HepG2 (cell line): ENCODE results near the gene CCDC201. TPM values are rescaled to one million over a fixed set of nuclear protein-coding genes. Genes with fewer than 3 reads are reported as not detected.

Experiments
- ATAC-seq: fragments of 200-7000 bp; cut with Tn5 transposase; 3 replicates; pipeline ENCODE4 v1.9.1; 2020; ENCODE audit warnings: mild to moderate bottlenecking, moderate library complexity
- BruUV-seq: library from RNA; stranded (reverse); fragments of 400-500 nt; replicated peaks from 2 replicates; lab custom pipeline; 2021; lab: Mats Ljungman, UMichigan
- CTCF ChIA-PET: fragments of 300-600 bp; formaldehyde crosslinking; extraction: SDS; loops from one replicate; lab custom pipeline; 2021; ENCODE audit warnings: low total read pairs, inconsistent platforms, low intra/inter-chr PET ratio; lab: Yijun Ruan, JAX
- POLR2A ChIA-PET: fragments of 350-600 bp; sonication (Branson Sonifier 250); formaldehyde crosslinking; loops from one replicate; lab custom pipeline; 2020; ENCODE audit warnings: antibody characterized with exemption, inconsistent platforms; lab: Yijun Ruan, JAX
- DNase-seq: peaks from one replicate; pipeline ENCODE4 v3.0.0-alpha.2; 2015; ENCODE audit warnings: low spot score
- FAIRE-seq: peaks from 3 replicates; lab custom pipeline; 2011; peaks lifted over from hg19 to GRCh38; lab: Jason Lieb, UNC
- H2AFZ ChIP-seq: one replicate; pipeline ENCODE4 v1.6.1; 2011; ENCODE audit warnings: low read length, inconsistent platforms
- H3K27ac ChIP-seq: fragments of 300-600 bp; 3 replicates; pipeline ENCODE4 v1.8.0; 2011; ENCODE audit warnings: mixed run types, mild to moderate bottlenecking, mixed read lengths, low read length, inconsistent platforms; ENCODE audit not compliant: insufficient read depth; ENCODE audit errors: extremely low read length
- H3K27me3 ChIP-seq, 2 experiments: fragments of 200-600 bp in 1 of 2; 2 replicates in 1 of 2; 3 replicates in 1 of 2; pipeline versions ENCODE4 v1.6.0 to v1.8.0; 2011; ENCODE audit warnings: low read length in 2 of 2, mild to moderate bottlenecking in 2 of 2, moderate library complexity in 2 of 2, inconsistent platforms in 1 of 2; ENCODE audit not compliant: insufficient read depth in 2 of 2, control insufficient read depth in 1 of 2
- H3K36me3 ChIP-seq, 2 experiments: fragments of 200-600 bp in 1 of 2; replicated peaks in 1 of 2; 2 replicates in 1 of 2; 3 replicates in 1 of 2; pipeline versions ENCODE4 v1.5.1 to v1.8.0; 2011; ENCODE audit warnings: low read length in 2 of 2, inconsistent platforms in 1 of 2; ENCODE audit not compliant: insufficient read depth in 2 of 2, control insufficient read depth in 1 of 2
- H3K4me1 ChIP-seq: 2 replicates; pipeline ENCODE4 v1.5.1; 2012; ENCODE audit warnings: low read length, inconsistent platforms; ENCODE audit not compliant: insufficient read depth
- H3K4me2 ChIP-seq: 2 replicates; pipeline ENCODE4 v1.6.0; 2011; ENCODE audit warnings: low read depth, low read length, inconsistent platforms
- H3K4me3 ChIP-seq, 3 experiments: fragments of 200-600 bp in 1 of 3; sonication (generic), shearing (Covaris generic) in 1 of 3; replicated peaks in 1 of 3; 2 replicates each; pipeline ENCODE4 v1.5.1; 2011 to 2016; ENCODE audit warnings: low read length in 3 of 3, inconsistent platforms in 2 of 3, low read depth in 2 of 3, mild to moderate bottlenecking in 2 of 3, control low read depth in 1 of 3, mixed read lengths in 1 of 3; ENCODE audit not compliant: insufficient read depth in 1 of 3
- H3K79me2 ChIP-seq: one replicate; pipeline ENCODE4 v1.6.1; 2011; ENCODE audit warnings: low read length, inconsistent platforms; ENCODE audit not compliant: insufficient read depth
- H3K9ac ChIP-seq: 2 replicates; pipeline ENCODE4 v1.6.0; 2011; ENCODE audit warnings: mild to moderate bottlenecking, low read depth, low read length, inconsistent platforms; ENCODE audit not compliant: insufficient read depth
- H3K9me3 ChIP-seq: 2 replicates; pipeline ENCODE4 v1.5.1; 2012; ENCODE audit warnings: mild to moderate bottlenecking, low read length
- H4K20me1 ChIP-seq: 2 replicates; pipeline ENCODE4 v1.6.0; 2011; ENCODE audit warnings: inconsistent platforms, mild to moderate bottlenecking, low read length, moderate library complexity; ENCODE audit not compliant: insufficient read depth
- DMTF1 ChIP-seq: sonication (generic); formaldehyde crosslinking; IDR thresholded peaks from 2 replicates; pipeline ENCODE4 v1.4.0; 2020; ENCODE audit warnings: mild to moderate bottlenecking, missing genetic modification reagents
- GFI1 ChIP-seq: sonication (generic); formaldehyde crosslinking; IDR thresholded peaks from 2 replicates; pipeline ENCODE4 v1.5.0; 2020; ENCODE audit warnings: missing genetic modification reagents, mild to moderate bottlenecking, borderline replicate concordance
- GMEB1 ChIP-seq: sonication (generic); formaldehyde crosslinking; IDR thresholded peaks from 2 replicates; pipeline ENCODE4 v1.5.1; 2020; ENCODE audit warnings: missing genetic modification reagents, mild to moderate bottlenecking, borderline replicate concordance
- HES4 ChIP-seq: sonication (generic); formaldehyde crosslinking; IDR thresholded peaks from 2 replicates; pipeline ENCODE4 v1.9.0; 2021; ENCODE audit warnings: mild to moderate bottlenecking, missing genetic modification reagents, borderline replicate concordance
- ISL2 ChIP-seq: sonication (generic); formaldehyde crosslinking; IDR thresholded peaks from 2 replicates; pipeline ENCODE4 v1.5.0; 2020; ENCODE audit warnings: missing genetic modification reagents
- KDM4B ChIP-seq: sonication (generic); formaldehyde crosslinking; IDR thresholded peaks from 2 replicates; pipeline ENCODE4 v1.4.0; 2020; ENCODE audit warnings: missing genetic modification reagents
- KLF9 ChIP-seq: IDR thresholded peaks from 2 replicates; pipeline ENCODE4 v1.6.1; 2016; ENCODE audit warnings: low read depth
- MLLT10 ChIP-seq: sonication (generic); formaldehyde crosslinking; IDR thresholded peaks from 2 replicates; pipeline ENCODE4 v1.4.0; 2020; ENCODE audit warnings: missing genetic modification reagents
- NFE2 ChIP-seq: sonication (generic); formaldehyde crosslinking; IDR thresholded peaks from 2 replicates; pipeline ENCODE4 v1.4.0; 2020; ENCODE audit warnings: missing genetic modification reagents
- NFKBIZ ChIP-seq: IDR thresholded peaks from 2 replicates; pipeline ENCODE4 v1.6.1; 2018; ENCODE audit warnings: missing genetic modification reagents, missing compliant biosample characterization
- POLR2AphosphoS2 ChIP-seq: IDR thresholded peaks from 2 replicates; pipeline ENCODE4 v1.6.1; 2011; ENCODE audit warnings: low read depth, low read length, improper control_type of control experiment
- SATB2 ChIP-seq: sonication (generic); formaldehyde crosslinking; IDR thresholded peaks from 2 replicates; pipeline ENCODE4 v1.5.0; 2020; ENCODE audit warnings: missing genetic modification reagents
- ZFP37 ChIP-seq: sonication (generic); formaldehyde crosslinking; IDR thresholded peaks from 2 replicates; pipeline ENCODE4 v1.4.0; 2020; ENCODE audit warnings: missing genetic modification reagents, borderline replicate concordance
- ZNF24 ChIP-seq: fragments of 450-650 bp; IDR thresholded peaks from 2 replicates; pipeline ENCODE4 v1.6.1; 2017; ENCODE audit warnings: antibody characterized with exemption, mild to moderate bottlenecking
- ZNF674 ChIP-seq: sonication (generic); formaldehyde crosslinking; IDR thresholded peaks from 2 replicates; pipeline ENCODE4 v1.5.0; 2020; ENCODE audit warnings: low read depth, mild to moderate bottlenecking, missing genetic modification reagents
- ZNF784 ChIP-seq: sonication (generic); formaldehyde crosslinking; IDR thresholded peaks from 2 replicates; pipeline ENCODE4 v1.5.1; 2020; ENCODE audit warnings: missing genetic modification reagents, mild to moderate bottlenecking, borderline replicate concordance
- ZSCAN12 ChIP-seq: sonication (generic); formaldehyde crosslinking; IDR thresholded peaks from 2 replicates; pipeline ENCODE4 v1.9.0; 2021; ENCODE audit warnings: mild to moderate bottlenecking, missing genetic modification reagents
- WGBS: methylation state at CpG from one replicate; pipeline ENCODE4 v1.1.6; 2017; ENCODE audit warnings: low lambda C conversion rate; 5-methylcytosine and 5-hydroxymethylcytosine counted together
- in situ Hi-C: cut with HindIII; loops from 2 replicates; pipeline ENCODE4 v1.10.0; 2017; ENCODE audit warnings: low pct_unique_long_range_greater_than_20kb; ENCODE audit not compliant: extremely low pct_ligation_motif_present
- intact Hi-C: fragments of 100-400 bp; cut with micrococcal nuclease; formaldehyde crosslinking; loops from one replicate; pipeline ENCODE4 v1.10.0; 2022; ENCODE audit not compliant: unreplicated experiment
- polyA plus RNA-seq, 8 experiments: library from polyadenylated mRNA; depleted of rRNA in 3 of 8; stranded (reverse) in 7 of 8; unstranded in 1 of 8; fragments of >200 nt; fragmentation: Illumina TruSeq in 4 of 8; extraction: Trizol in 4 of 8; gene quantifications; 2 replicates each; pipeline versions ENCODE4 v1.2.1 to v1.2.3, GENCODE V29; 2011 to 2016; ENCODE audit warnings: low read depth in 4 of 8, missing spikeins in 1 of 8, mixed read lengths in 1 of 8; ENCODE audit not compliant: insufficient read depth in 1 of 8
- total RNA-seq, 5 experiments: library from RNA; depleted of rRNA; stranded (reverse); fragments of >200 nt; fragmentation: Illumina TruSeq; extraction: Trizol; gene quantifications; 2 replicates each; pipeline ENCODE4 v1.2.3, GENCODE V29; 2016; ENCODE audit warnings: low read depth in 1 of 5
- TF ChIP-seq, protein P1 (sequence below): IDR thresholded peaks from 2 replicates; pipeline ENCODE4 v1.6.1; 2016; ENCODE audit warnings: low read depth, borderline replicate concordance

CCDC201 gene
- total and polyA plus RNA-seq, 2 of the 13 experiments (the other 11 are each of a cell fraction or from before 2014, with no cell fraction given) = 0.92 TPM; not detected in 1

DNA sequence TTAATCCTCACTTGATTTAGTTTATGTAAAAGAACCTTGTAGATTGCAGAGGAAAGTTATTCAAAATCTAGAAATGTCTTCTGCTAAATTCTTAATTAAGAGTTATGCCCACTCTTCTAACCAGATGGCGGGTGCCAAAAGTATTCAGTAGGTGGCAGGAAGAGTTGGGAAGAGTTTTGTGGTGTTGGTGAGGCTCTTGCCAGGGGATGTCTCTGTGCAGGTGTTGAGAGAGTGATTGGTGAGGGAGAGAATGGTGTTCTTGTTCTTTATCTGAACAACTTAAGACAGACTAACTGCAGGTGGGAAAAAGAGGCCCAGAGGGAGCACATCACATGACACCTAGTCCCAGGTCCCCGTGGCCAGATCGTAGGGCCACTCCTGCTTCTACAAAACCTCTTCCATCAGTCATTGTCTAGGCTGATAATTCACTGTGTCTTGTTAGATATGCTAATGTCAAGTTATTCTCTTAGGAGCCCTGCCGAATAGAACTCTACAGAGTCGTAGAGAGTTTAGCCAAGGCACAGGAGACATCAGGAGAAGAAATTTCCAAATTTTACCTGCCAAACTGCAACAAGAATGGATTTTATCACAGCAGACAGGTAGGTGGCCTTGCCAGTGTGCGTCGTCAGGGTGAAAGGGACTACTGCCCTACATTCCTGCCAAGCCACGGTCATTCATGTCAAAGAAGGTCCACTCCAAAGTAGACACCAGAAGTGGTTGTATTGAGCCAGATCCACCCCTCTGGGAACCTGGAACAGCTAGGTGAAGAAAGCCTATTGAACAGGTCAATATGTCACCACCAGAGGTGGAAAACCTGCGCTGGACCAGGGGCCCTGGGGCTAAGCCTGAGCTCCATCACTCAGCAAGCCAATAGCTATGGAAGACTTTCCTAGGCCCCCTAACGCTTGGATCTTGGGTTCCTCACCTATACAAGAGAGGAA lies 18.9 kb upstream of the CCDC201 start:
- H3K9me3 ChIP-seq = no peaks in the 10 kb centered on the region
- DNase-seq (no peak), ATAC-seq (no peak), FAIRE-seq (no peak)
- H2AFZ ChIP-seq = no peak overlapping the region
- H3K4me1 ChIP-seq = peaks cover 60% of the 10 kb centered on the region
- peak overlapping the region; percentile 99 for H3K27ac ChIP-seq
- POLR2A ChIA-PET = interaction anchor here (0.9 to 7.2 kb wide), 10 partner anchors 8 to 1895 kb away, joined by 3 to 118 read pairs (median 13); partner anchors contain the start of genes CCDC201 and IGFBP3
- H3K27me3 ChIP-seq = no peaks in the 10 kb centered on the region; a peak in 1 of 5 replicates
- peak overlapping the region; percentile 98 for H3K4me2 ChIP-seq
- intact Hi-C loops = no loop called here
- H3K9ac ChIP-seq = no peak overlapping the region
- in situ Hi-C loops = no loop called here
- BruUV-seq = TSS peak; percentile 37
- CTCF ChIA-PET = interaction anchor here (1.2 to 1.9 kb wide), 2 partner anchors 19 to 21 kb away, joined by 4 to 11 read pairs; partner anchors contain the start of gene CCDC201
- peak overlapping the region in 2 of 3 experiments; percentile 0 to 61; a peak in 1 of 6 replicates for H3K4me3 ChIP-seq
- H4K20me1 ChIP-seq = peaks cover 40% of the 10 kb centered on the region
- peaks cover 0 to 19% of the 10 kb centered on the region in 2 experiments; a peak in 4 of 5 replicates for H3K36me3 ChIP-seq
- 85% methylated on average over 10 of the region's 10 CpGs for WGBS
- H3K79me2 ChIP-seq = peaks cover 11% of the 10 kb centered on the region
- TF ChIP-seq GMEB1 (CRISPR knock-in tag) (peak; percentile 47; the same call in 1 of the 2 replicates), ZNF674 (CRISPR knock-in tag) (peak; percentile 17; the same call in 1 of the 2 replicates), DMTF1 (CRISPR knock-in tag) (no peak), KLF9 (CRISPR knock-in tag) (0 out of 2 replicates have a peak, but pooled peaks have one; percentile 65), ZFP37 (CRISPR knock-in tag) (peak; percentile 81; the same call in 1 of the 2 replicates), ZNF784 (CRISPR knock-in tag) (no peak), GFI1 (CRISPR knock-in tag) (peak; percentile 19; the same call in 1 of the 2 replicates), ZNF24 (no peak), SATB2 (CRISPR knock-in tag) (peak; percentile 72; the same call in 1 of the 2 replicates), KDM4B (CRISPR knock-in tag) (no peak), NFKBIZ (0 out of 2 replicates have a peak, but pooled peaks have one; percentile 11), MLLT10 (CRISPR knock-in tag) (no peak), HES4 (CRISPR knock-in tag) (0 out of 2 replicates have a peak, but pooled peaks have one; percentile 21), NFE2 (no peak), ZSCAN12 (CRISPR knock-in tag) (peak; percentile 71), POLR2AphosphoS2 (0 out of 2 replicates have a peak, but pooled peaks have one; percentile 9), ISL2 (CRISPR knock-in tag) (peak; percentile 25; the same call in 1 of the 2 replicates)
- TF ChIP-seq, protein P1, sequence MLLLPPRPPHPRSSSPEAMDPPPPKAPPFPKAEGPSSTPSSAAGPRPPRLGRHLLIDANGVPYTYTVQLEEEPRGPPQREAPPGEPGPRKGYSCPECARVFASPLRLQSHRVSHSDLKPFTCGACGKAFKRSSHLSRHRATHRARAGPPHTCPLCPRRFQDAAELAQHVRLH = peak; percentile 21; the same call in 1 of the 2 replicates
